HL-60 (cell line): ENCODE results near the gene HDAC7.

Source experiments
- CTCF ChIP-seq: IDR thresholded peaks from one replicate; pipeline ENCODE4 v1.5.1; 2011; ENCODE audit warnings: low read length, control low read depth, inconsistent platforms; ENCODE audit not compliant: insufficient read depth
- GABPA ChIP-seq: IDR thresholded peaks from 2 replicates; pipeline ENCODE4 v1.6.1; 2012; ENCODE audit warnings: low read depth
- POLR2AphosphoS5 ChIP-seq: IDR thresholded peaks from 2 replicates; pipeline ENCODE4 v1.6.1; 2012; ENCODE audit warnings: low read depth
- REST ChIP-seq: IDR thresholded peaks from 2 replicates; pipeline ENCODE4 v1.6.1; 2012; ENCODE audit warnings: low read depth; ENCODE audit not compliant: insufficient replicate concordance
- SPI1 ChIP-seq: IDR thresholded peaks from 2 replicates; pipeline ENCODE4 v1.6.1; 2012; ENCODE audit warnings: low read depth, mild to moderate bottlenecking, borderline replicate concordance

GRCh38 chr12:47745485-47746041 is 74.1 kb downstream of the HDAC7 start:
- TF ChIP-seq CTCF (no peak), POLR2AphosphoS5 (no peak), REST (no peak), SPI1 (no peak), GABPA (no peak)
